Stomach (tissue), 9 donors: Measurements from ENCODE around the gene CTNNA3. TPM values are rescaled to one million over a fixed set of nuclear protein-coding genes. Genes with fewer than 3 reads are reported as not detected.
"Not testable (repeated sequence)": the region's sequence is repeated elsewhere in the genome, so short reads cannot be mapped to it uniquely, and the experiment has no call there.

Experiments
- DNase-seq, 2 donors: peaks; one replicate each; pipeline versions ENCODE4 v3.0.0 to v3.0.0-alpha.2; 2013 to 2019
- H3K27ac ChIP-seq, 5 donors: fragments of 200-600 bp in 4 of 5; sonication (generic) in 4 of 5; one replicate each; pipeline ENCODE4 v1.5.1; 2013 to 2019; ENCODE audit warnings: mild to moderate bottlenecking in 1 of 5, moderate library complexity in 1 of 5
- H3K27me3 ChIP-seq, 3 donors: fragments of 200-600 bp; sonication (generic); one replicate each; pipeline ENCODE4 v1.5.1; 2017 to 2019; ENCODE audit warnings: mixed run types in 1 of 3
- H3K36me3 ChIP-seq, 4 donors: fragments of 200-600 bp; sonication (generic); 1 replicate in 3 of 4; 2 replicates in 1 of 4; pipeline ENCODE4 v1.5.1; 2016 to 2019
- H3K4me1 ChIP-seq, 4 donors: fragments of 200-600 bp; sonication (generic); one replicate each; pipeline ENCODE4 v1.5.1; 2016 to 2019
- H3K4me3 ChIP-seq, 4 donors: fragments of 200-600 bp; sonication (generic) in 3 of 4; one replicate each; pipeline ENCODE4 v1.5.1; 2016 to 2019; ENCODE audit warnings: mild to moderate bottlenecking in 1 of 4
- H3K9me3 ChIP-seq, 4 donors: fragments of 200-600 bp; sonication (generic); one replicate each; pipeline ENCODE4 v1.5.1; 2016 to 2019
- CTCF ChIP-seq, 7 experiments: fragments of 450-650 bp in 4 of 7; fragments of 200-600 bp in 3 of 7; sonication (generic) in 3 of 7; IDR thresholded peaks; one replicate each; pipeline ENCODE4 v1.5.1; 2016 to 2019; ENCODE audit warnings: antibody characterized with exemption in 7 of 7, control low read depth in 2 of 7, mild to moderate bottlenecking in 1 of 7
- EP300 ChIP-seq: sonication (generic); formaldehyde crosslinking; IDR thresholded peaks from one replicate; pipeline ENCODE4 v1.6.1; 2017; ENCODE audit warnings: antibody characterized with exemption
- POLR2A ChIP-seq, 4 donors: fragments of 450-650 bp; IDR thresholded peaks; one replicate each; pipeline ENCODE4 v1.6.1; 2016; ENCODE audit warnings: antibody characterized with exemption in 4 of 4, control low read depth in 2 of 4, mild to moderate bottlenecking in 1 of 4, moderate library complexity in 1 of 4
- POLR2AphosphoS5 ChIP-seq, 3 donors: sonication (generic); formaldehyde crosslinking; IDR thresholded peaks; one replicate each; pipeline ENCODE4 v1.6.1; 2016; ENCODE audit warnings: antibody characterized with exemption in 3 of 3
- WGBS, 5 donors: extraction: QIAGEN DNeasy Blood & Tissue Kit in 3 of 5; methylation state at CpG; one replicate each; pipeline versions ENCODE4 v1.1.5 to v1.1.7; 2013 to 2018; 5-methylcytosine and 5-hydroxymethylcytosine counted together
- intact Hi-C: fragments of 100-400 bp; cut with DNase I; formaldehyde crosslinking; loops from one replicate; pipeline ENCODE4 v1.15.1; 2023; ENCODE audit warnings: low total_unique reads
- polyA plus RNA-seq, 3 donors: library from polyadenylated mRNA; stranded (reverse); fragments of 200-250 nt; gene quantifications; one replicate each; pipeline ENCODE4 v1.2.3, GENCODE V29; 2013
- total RNA-seq, 5 donors: library from RNA; depleted of rRNA; stranded (reverse); fragments of >200 nt; gene quantifications; one replicate each; pipeline versions ENCODE4 v1.1.0 to v1.2.3, GENCODE V29; 2014 to 2016
- donor health status: healthy with polysubstance abuse.
- donor health status: Bipolar disorder and iron deficiency.
- donor health status: healthy.

The CTNNA3 gene
- total and polyA plus RNA-seq, 8 donors: 0.14 to 46.1 (median 12.9) TPM; not detected in 2

- DNase-seq: no peak
- Histone ChIP-seq H3K27ac (no peak overlapping the region), H3K4me3 (no peak overlapping the region), H3K36me3 (no peaks in the 10 kb centered on the region), H3K27me3 (no peaks in the 10 kb centered on the region), H3K9me3 (no peaks in the 10 kb centered on the region), H3K4me1 (no peaks in the 10 kb centered on the region)
- no peak for TF ChIP-seq EP300
- TF ChIP-seq POLR2A (IDR thresholded peaks at IDR 0.05): no peak
- TF ChIP-seq POLR2AphosphoS5 (IDR thresholded peaks at IDR 0.05): no peak
- no peak for TF ChIP-seq CTCF (IDR thresholded peaks at IDR 0.05)
- WGBS, 5 donors: 5 to 35% (median 28%) methylated on average over 1 of the region's 1 CpG
- intact Hi-C loops: no loop called here
Observed at GRCh38 chr10:67533376-67533775, 162.6 kb downstream of the CTNNA3 start.

GRCh38 chr10:67530990-67531389 is 165.0 kb downstream of the CTNNA3 start:
- H3K9me3 ChIP-seq, H3K27ac ChIP-seq, H3K4me1 ChIP-seq, H3K27me3 ChIP-seq, H3K36me3 ChIP-seq, DNase-seq, H3K4me3 ChIP-seq, intact Hi-C loops: not testable (repeated sequence)
- 56 to 91% (median 89%) methylated on average over 1 to 3 of the region's 3 CpGs for WGBS, 5 donors

- no peaks in the 10 kb centered on the region for H3K9me3 ChIP-seq
- no peak overlapping the region for H3K27ac ChIP-seq
- no peak overlapping the region for H3K4me3 ChIP-seq
- no peaks in the 10 kb centered on the region for H3K27me3 ChIP-seq
- no peak for DNase-seq
- TF ChIP-seq CTCF (IDR thresholded peaks at IDR 0.05): no peak
- no peak for TF ChIP-seq EP300
- TF ChIP-seq POLR2AphosphoS5 (IDR thresholded peaks at IDR 0.05): no peak
- no peak for TF ChIP-seq POLR2A (IDR thresholded peaks at IDR 0.05)
- H3K36me3 ChIP-seq: no peaks in the 10 kb centered on the region
- H3K4me1 ChIP-seq: no peaks in the 10 kb centered on the region
- intact Hi-C loops: no loop called here
Observed at GRCh38 chr10:67527351-67527750, 168.6 kb downstream of the CTNNA3 start.

- Histone ChIP-seq H3K36me3 (no peaks in the 10 kb centered on the region), H3K4me1 (peaks cover 0 to 4% (median 0%) of the 10 kb centered on the region in 4 donors), H3K9me3 (no peaks in the 10 kb centered on the region), H3K27ac (no peak overlapping the region), H3K4me3 (no peak overlapping the region), H3K27me3 (no peaks in the 10 kb centered on the region)
- 40 to 65% (median 54%) methylated on average over 2 of the region's 2 CpGs for WGBS, 5 donors
- no peak for TF ChIP-seq POLR2AphosphoS5 (IDR thresholded peaks at IDR 0.05)
- no peak for TF ChIP-seq EP300
- TF ChIP-seq POLR2A (IDR thresholded peaks at IDR 0.05): no peak
- TF ChIP-seq CTCF (IDR thresholded peaks at IDR 0.05): no peak
- no peak for DNase-seq
- intact Hi-C loops: no loop called here
Observed at GRCh38 chr10:67521546-67521945, 174.4 kb downstream of the CTNNA3 start.

GRCh38 chr10:67520924-67521520 is 175.0 kb downstream of the CTNNA3 start:
- intact Hi-C loops: no loop called here
- Histone ChIP-seq H3K4me3 (no peak overlapping the region), H3K27me3 (no peaks in the 10 kb centered on the region), H3K4me1 (peaks cover 0 to 4% (median 0%) of the 10 kb centered on the region in 4 donors), H3K27ac (no peak overlapping the region), H3K36me3 (no peaks in the 10 kb centered on the region), H3K9me3 (no peaks in the 10 kb centered on the region)
- 3 to 7% (median 4%) methylated on average over 5 of the region's 5 CpGs for WGBS, 5 donors
- peak in 1 of 2 donors; percentile 88 for DNase-seq
- no peak for TF ChIP-seq EP300
- no peak for TF ChIP-seq POLR2A (IDR thresholded peaks at IDR 0.05)
- peak in 5 of 7 experiments; percentile 48 to 65 (median 53) for TF ChIP-seq CTCF (IDR thresholded peaks at IDR 0.05)
- TF ChIP-seq POLR2AphosphoS5 (IDR thresholded peaks at IDR 0.05): no peak
